ENCODE data around the gene GPR183.
"Not testable (repeated sequence)": the region's sequence is repeated elsewhere in the genome, so short reads cannot be mapped to it uniquely, and the experiment has no call there.

The GPR183 gene

GRCh38 chr13:99254830-99255229, 52.4 kb downstream of the GPR183 start:
- Histone ChIP-seq H4K20me1 (ENCODE audit: low read depth, low read length) (peaks cover 7% of the 10 kb centered on the region; the same call in 1 of the 2 replicates), H3F3A (ENCODE audit: insufficient read depth) (peaks cover 39% of the 10 kb centered on the region), H3K79me2 (ENCODE audit: insufficient read depth, low read length) (peaks cover 25% of the 10 kb centered on the region), H3K27ac (ENCODE audit: low read depth, low read length) (no peak overlapping the region), H3K4me2 (ENCODE audit: low read depth, low read length, poor library complexity, severe bottlenecking) (no peak overlapping the region), H2AFZ (ENCODE audit: low read depth, low read length, severe bottlenecking) (no peak overlapping the region), H3K9ac (ENCODE audit: low read length) (no peak overlapping the region), H3K27me3 (ENCODE audit: low read length) (no peaks in the 10 kb centered on the region), H3K9me3 (ENCODE audit: insufficient read depth, low read length) (no peaks in the 10 kb centered on the region), H3K36me3 (ENCODE audit: low read length) (peaks cover 20% of the 10 kb centered on the region; the same call in 1 of the 2 replicates), H3K9me2 (replicated peaks; ENCODE audit: insufficient read depth, low read length) (no peaks in the 10 kb centered on the region), H3K4me3 (ENCODE audit: insufficient read depth, low read length, poor library complexity, severe bottlenecking) (no peak overlapping the region)
- TF ChIP-seq CTCF (IDR thresholded peaks at IDR 0.05; ENCODE audit: insufficient read depth, low read length, poor library complexity, severe bottlenecking) (no peak), EZH2phosphoT487 (conservative IDR thresholded peaks at IDR 0.05; ENCODE audit: low read length) (no peak)

- Histone ChIP-seq H3K27ac (ENCODE audit: low read depth, low read length) (no peak overlapping the region), H3K4me3 (ENCODE audit: insufficient read depth, low read length, poor library complexity, severe bottlenecking) (no peak overlapping the region), H3F3A (ENCODE audit: insufficient read depth) (peaks cover 16% of the 10 kb centered on the region), H3K4me2 (ENCODE audit: low read depth, low read length, poor library complexity, severe bottlenecking) (no peak overlapping the region), H3K27me3 (ENCODE audit: low read length) (no peaks in the 10 kb centered on the region), H3K79me2 (ENCODE audit: insufficient read depth, low read length) (peaks cover 19% of the 10 kb centered on the region; the same call in 1 of the 2 replicates), H3K9me3 (ENCODE audit: insufficient read depth, low read length) (no peaks in the 10 kb centered on the region), H3K36me3 (ENCODE audit: low read length) (peaks cover 17% of the 10 kb centered on the region; the same call in 1 of the 2 replicates), H3K9me2 (replicated peaks; ENCODE audit: insufficient read depth, low read length) (no peaks in the 10 kb centered on the region), H2AFZ (ENCODE audit: low read depth, low read length, severe bottlenecking) (no peak overlapping the region), H4K20me1 (ENCODE audit: low read depth, low read length) (peaks cover 7% of the 10 kb centered on the region; the same call in 1 of the 2 replicates), H3K9ac (ENCODE audit: low read length) (no peak overlapping the region)
- TF ChIP-seq CTCF (IDR thresholded peaks at IDR 0.05; ENCODE audit: insufficient read depth, low read length, poor library complexity, severe bottlenecking) (no peak), EZH2phosphoT487 (conservative IDR thresholded peaks at IDR 0.05; ENCODE audit: low read length) (no peak)
These were observed 55.3 kb downstream of the GPR183 start for GRCh38 chr13:99251921-99252320.

GRCh38 chr13:99250982-99251825, 56.0 kb downstream of the GPR183 start:
- Histone ChIP-seq H3K9me2 (replicated peaks; ENCODE audit: insufficient read depth, low read length) (no peaks in the 10 kb centered on the region), H3K9ac (ENCODE audit: low read length) (no peak overlapping the region), H3K79me2 (ENCODE audit: insufficient read depth, low read length) (peaks cover 15% of the 10 kb centered on the region; the same call in 1 of the 2 replicates), H4K20me1 (ENCODE audit: low read depth, low read length) (peaks cover 7% of the 10 kb centered on the region; the same call in 1 of the 2 replicates), H2AFZ (ENCODE audit: low read depth, low read length, severe bottlenecking) (no peak overlapping the region), H3K4me2 (ENCODE audit: low read depth, low read length, poor library complexity, severe bottlenecking) (no peak overlapping the region), H3K27me3 (ENCODE audit: low read length) (no peaks in the 10 kb centered on the region), H3K36me3 (ENCODE audit: low read length) (peaks cover 15% of the 10 kb centered on the region; the same call in 1 of the 2 replicates), H3K4me3 (ENCODE audit: insufficient read depth, low read length, poor library complexity, severe bottlenecking) (no peak overlapping the region), H3F3A (ENCODE audit: insufficient read depth) (peaks cover 8% of the 10 kb centered on the region), H3K9me3 (ENCODE audit: insufficient read depth, low read length) (no peaks in the 10 kb centered on the region), H3K27ac (ENCODE audit: low read depth, low read length) (no peak overlapping the region)
- no peak for TF ChIP-seq EZH2phosphoT487 (conservative IDR thresholded peaks at IDR 0.05; ENCODE audit: low read length)
- TF ChIP-seq CTCF (IDR thresholded peaks at IDR 0.05; ENCODE audit: insufficient read depth, low read length, poor library complexity, severe bottlenecking), result no peak

GRCh38 chr13:99249606-99250005, 57.6 kb downstream of the GPR183 start:
- H3K79me2 ChIP-seq (ENCODE audit: insufficient read depth, low read length); H3K9me2 ChIP-seq (replicated peaks; ENCODE audit: insufficient read depth, low read length); H3K4me2 ChIP-seq (ENCODE audit: low read depth, low read length, poor library complexity, severe bottlenecking); H3K9me3 ChIP-seq (ENCODE audit: insufficient read depth, low read length); H3K27me3 ChIP-seq (ENCODE audit: low read length); H3K36me3 ChIP-seq (ENCODE audit: low read length); H4K20me1 ChIP-seq (ENCODE audit: low read depth, low read length); H3F3A ChIP-seq (ENCODE audit: insufficient read depth); H3K4me3 ChIP-seq (ENCODE audit: insufficient read depth, low read length, poor library complexity, severe bottlenecking); H2AFZ ChIP-seq (ENCODE audit: low read depth, low read length, severe bottlenecking); H3K27ac ChIP-seq (ENCODE audit: low read depth, low read length); H3K9ac ChIP-seq (ENCODE audit: low read length): not testable (repeated sequence)

- not testable (repeated sequence) for H3K4me2 ChIP-seq (ENCODE audit: low read depth, low read length, poor library complexity, severe bottlenecking); H3K9me2 ChIP-seq (replicated peaks; ENCODE audit: insufficient read depth, low read length); H3K4me3 ChIP-seq (ENCODE audit: insufficient read depth, low read length, poor library complexity, severe bottlenecking); H3K9me3 ChIP-seq (ENCODE audit: insufficient read depth, low read length); H3K36me3 ChIP-seq (ENCODE audit: low read length); H3K79me2 ChIP-seq (ENCODE audit: insufficient read depth, low read length); H4K20me1 ChIP-seq (ENCODE audit: low read depth, low read length); H3F3A ChIP-seq (ENCODE audit: insufficient read depth); H2AFZ ChIP-seq (ENCODE audit: low read depth, low read length, severe bottlenecking); H3K9ac ChIP-seq (ENCODE audit: low read length); H3K27ac ChIP-seq (ENCODE audit: low read depth, low read length); H3K27me3 ChIP-seq (ENCODE audit: low read length)
These were observed 58.0 kb downstream of the GPR183 start for GRCh38 chr13:99249178-99249577.
